Epithelial cell of prostate (primary cell): ENCODE results near the gene ABCA2.

ENCODE experiments used
- DNase-seq: peaks from one replicate; pipeline ENCODE4 v3.0.0-alpha.2; 2011; ENCODE audit warnings: low read depth, low spot score
- H3K27ac ChIP-seq: fragments of 450-650 bp; 2 replicates; pipeline ENCODE4 v1.5.1; 2017; ENCODE audit warnings: mild to moderate bottlenecking

Gene ABCA2

GRCh38 chr9:137027369-137028262 is at the start of gene ABCA2:
ABCA2 (minus strand) TSS chr9:137028237; CDS start chr9:137028140, 97 bp downstream.
- no peak within 1 kb of the TSS for H3K27ac ChIP-seq
- DNase-seq = no peak

GRCh38 chr9:137077010-137077747 is 49.1 kb upstream of the ABCA2 start, which contains the start of gene UAP1L1:
UAP1L1 (plus strand) TSS chr9:137077517; CDS start chr9:137077533, 16 bp downstream.
- DNase-seq = no peak
- no peak within 1 kb of the TSS for H3K27ac ChIP-seq

- H3K27ac ChIP-seq = no peak overlapping the region
- DNase-seq = no peak
These were observed 48.6 kb upstream of the ABCA2 start for GRCh38 chr9:137076636-137077009.

- no peak overlapping the region for H3K27ac ChIP-seq
- no peak for DNase-seq
These were observed 47.3 kb upstream of the ABCA2 start for GRCh38 chr9:137075275-137075775.

GRCh38 chr9:137074657-137075274 is 46.7 kb upstream of the ABCA2 start:
- H3K27ac ChIP-seq = no peak overlapping the region
- no peak for DNase-seq

GRCh38 chr9:137073992-137074399 is 46.0 kb upstream of the ABCA2 start:
- DNase-seq = no peak
- no peak overlapping the region for H3K27ac ChIP-seq

GRCh38 chr9:137071282-137071681 is 43.2 kb upstream of the ABCA2 start:
- DNase-seq = no peak
- no peak overlapping the region for H3K27ac ChIP-seq

GRCh38 chr9:137070906-137071275 is 42.9 kb upstream of the ABCA2 start:
- DNase-seq = no peak
- H3K27ac ChIP-seq = no peak overlapping the region

GRCh38 chr9:137070201-137070905 is 42.3 kb upstream of the ABCA2 start, which contains the start of gene SAPCD2:
SAPCD2 (minus strand) TSS chr9:137070557; CDS start chr9:137070460, 97 bp downstream.
- peak; percentile 52 for DNase-seq
- no peak within 1 kb of the TSS for H3K27ac ChIP-seq

- no peak for DNase-seq
- H3K27ac ChIP-seq = no peak overlapping the region
These were observed 41.6 kb upstream of the ABCA2 start for GRCh38 chr9:137069508-137070091.

- no peak overlapping the region for H3K27ac ChIP-seq
- DNase-seq = no peak
These were observed 40.8 kb upstream of the ABCA2 start for GRCh38 chr9:137068539-137069507.

GRCh38 chr9:137067860-137068538 is 40.0 kb upstream of the ABCA2 start:
- no peak for DNase-seq
- no peak overlapping the region for H3K27ac ChIP-seq

- no peak for DNase-seq
- no peak overlapping the region for H3K27ac ChIP-seq
These were observed 38.2 kb upstream of the ABCA2 start for GRCh38 chr9:137066096-137066861.

- DNase-seq = no peak
- no peak overlapping the region for H3K27ac ChIP-seq
These were observed 37.4 kb upstream of the ABCA2 start for GRCh38 chr9:137065336-137065967.

GRCh38 chr9:137064880-137065164 is 36.8 kb upstream of the ABCA2 start:
- H3K27ac ChIP-seq = no peak overlapping the region
- DNase-seq = no peak

GRCh38 chr9:137064027-137064879 is 36.2 kb upstream of the ABCA2 start:
- no peak overlapping the region for H3K27ac ChIP-seq
- no peak for DNase-seq
